HG03064 (cell line): Measurements from ENCODE around the gene APLN.

Experiments used
- ATAC-seq: cut with Tn5 transposase; IDR thresholded peaks from one replicate; pipeline ENCODE4 v1.9.1; 2021; ENCODE audit warnings: low read depth; ENCODE audit not compliant: unreplicated experiment

APLN gene

GRCh38 chrX:129642641-129643040 lies 12.1 kb downstream of the APLN start:
- no peak for ATAC-seq

GRCh38 chrX:129641941-129642340 lies 12.8 kb downstream of the APLN start:
- ATAC-seq: no peak

- no peak for ATAC-seq
Measured at GRCh38 chrX:129641469-129641868, 13.3 kb downstream of the APLN start.

- no peak for ATAC-seq
Measured at GRCh38 chrX:129640737-129641136, 14.0 kb downstream of the APLN start.

GRCh38 chrX:129638917-129639316 lies 15.8 kb downstream of the APLN start:
- ATAC-seq: no peak

- ATAC-seq: no peak
Measured at GRCh38 chrX:129637217-129638109, 17.3 kb downstream of the APLN start.

- ATAC-seq: no peak
Measured at GRCh38 chrX:129636175-129636681, 18.5 kb downstream of the APLN start.

- ATAC-seq: no peak
Measured at GRCh38 chrX:129634541-129634940, 20.2 kb downstream of the APLN start.

GRCh38 chrX:129632443-129632842 lies 22.3 kb downstream of the APLN start:
- no peak for ATAC-seq

GRCh38 chrX:129631849-129632248 lies 22.9 kb downstream of the APLN start:
- ATAC-seq: no peak

- no peak for ATAC-seq
Measured at GRCh38 chrX:129629837-129630236, 24.9 kb downstream of the APLN start.

GRCh38 chrX:129626026-129626425 lies 28.7 kb downstream of the APLN start:
- no peak for ATAC-seq

- ATAC-seq: no peak
Measured at GRCh38 chrX:129622757-129623301, 31.9 kb downstream of the APLN start.

GRCh38 chrX:129618997-129619396 lies 35.8 kb downstream of the APLN start:
- ATAC-seq: no peak

GRCh38 chrX:129617420-129617819 lies 37.3 kb downstream of the APLN start:
- no peak for ATAC-seq

- ATAC-seq: no peak
Measured at GRCh38 chrX:129614481-129615255, 40.1 kb downstream of the APLN start.

- ATAC-seq: no peak
Measured at GRCh38 chrX:129613596-129613995, 41.2 kb downstream of the APLN start.

GRCh38 chrX:129612396-129612795 lies 42.4 kb downstream of the APLN start:
- ATAC-seq: no peak

GRCh38 chrX:129609395-129609794 lies 45.4 kb downstream of the APLN start:
- no peak for ATAC-seq

- ATAC-seq: no peak
Measured at GRCh38 chrX:129608496-129608895, 46.3 kb downstream of the APLN start.

GRCh38 chrX:129606918-129607317 lies 47.8 kb downstream of the APLN start:
- no peak for ATAC-seq
